Measurements from ENCODE around the gene KIF1C.

Gene KIF1C

GRCh38 chr17:4986403-4986802, 11.3 kb upstream of the KIF1C start:
- peak in 1 of 3 donors; percentile 39 for DNase-seq
- peaks cover 8 to 26% (median 24%) of the 10 kb centered on the region in 4 experiments for H3K4me1 ChIP-seq (ENCODE audit: control extremely low read depth in 1 of 4, control insufficient read depth in 4 of 4, insufficient read depth in 4 of 4, low read length in 3 of 4)
- ChIA-PET CTCF (interaction anchor here (0.7 to 4.5 kb wide), 10 partner anchors 8 to 77 kb away, joined by 3 to 35 read pairs (median 6); partner anchors contain the start of gene SPAG7), POLR2A (no interaction called here)
- WGBS (ENCODE audit: insufficient coverage): 35% methylated on average over 3 of the region's 5 CpGs
- peak overlapping the region in 5 of 7 experiments; percentile 76 to 88 (median 80) for H3K4me3 ChIP-seq (ENCODE audit: control insufficient read depth in 1 of 7, extremely low read depth in 1 of 7, insufficient read depth in 4 of 7, low read depth in 2 of 7, low read length in 6 of 7)
- H3K27me3 ChIP-seq (replicated peaks in 2 of 5; ENCODE audit: control insufficient read depth in 4 of 5, insufficient read depth in 5 of 5, low read length in 4 of 5): no peaks in the 10 kb centered on the region
- peak overlapping the region; percentile 40 to 79 for H3K27ac ChIP-seq (ENCODE audit: insufficient read depth in 1 of 2, low read depth in 1 of 2, low read length in 2 of 2, poor library complexity in 1 of 2, severe bottlenecking in 2 of 2)
- H3K9me3 ChIP-seq (ENCODE audit: control extremely low read depth in 1 of 5, control insufficient read depth in 4 of 5, insufficient read depth in 2 of 5, low read depth in 1 of 5, low read length in 4 of 5): no peaks in the 10 kb centered on the region
- peaks cover 0 to 18% (median 7%) of the 10 kb centered on the region in 4 experiments for H3K36me3 ChIP-seq (ENCODE audit: control insufficient read depth in 4 of 4, insufficient read depth in 4 of 4, low read length in 3 of 4)

- ChIA-PET CTCF (interaction anchor here (0.7 to 4.5 kb wide), 13 partner anchors 8 to 78 kb away, joined by 3 to 35 read pairs (median 6); partner anchors contain the start of genes INCA1, KIF1C and SPAG7), POLR2A (interaction anchor here (0.7 to 1.4 kb wide), 2 partner anchors 8 kb away, joined by 3 to 4 read pairs; no protein-coding TSS in a partner anchor)
- peak; percentile 80 to 85 (median 81) for DNase-seq
- peak within 1 kb of the TSS; percentile 58 to 79 for H3K27ac ChIP-seq (ENCODE audit: insufficient read depth in 1 of 2, low read depth in 1 of 2, low read length in 2 of 2, poor library complexity in 1 of 2, severe bottlenecking in 2 of 2)
- peaks cover 8 to 26% (median 24%) of the 10 kb centered on the region in 4 experiments for H3K4me1 ChIP-seq (ENCODE audit: control extremely low read depth in 1 of 4, control insufficient read depth in 4 of 4, insufficient read depth in 4 of 4, low read length in 3 of 4)
- WGBS (ENCODE audit: insufficient coverage): under 1% methylated on average over 59 of the region's 78 CpGs
- no peaks in the 10 kb centered on the region for H3K9me3 ChIP-seq (ENCODE audit: control extremely low read depth in 1 of 5, control insufficient read depth in 4 of 5, insufficient read depth in 2 of 5, low read depth in 1 of 5, low read length in 4 of 5)
- H3K27me3 ChIP-seq (replicated peaks in 2 of 5; ENCODE audit: control insufficient read depth in 4 of 5, insufficient read depth in 5 of 5, low read length in 4 of 5): no peaks in the 10 kb centered on the region
- H3K4me3 ChIP-seq (ENCODE audit: control insufficient read depth in 1 of 7, extremely low read depth in 1 of 7, insufficient read depth in 4 of 7, low read depth in 2 of 7, low read length in 6 of 7): peak within 1 kb of the TSS; percentile 74 to 94 (median 80)
- peaks cover 0 to 14% (median 5%) of the 10 kb centered on the region in 4 experiments for H3K36me3 ChIP-seq (ENCODE audit: control insufficient read depth in 4 of 4, insufficient read depth in 4 of 4, low read length in 3 of 4)
Measured at GRCh38 chr17:4986951-4987766, 10.6 kb upstream of the KIF1C start, which contains the start of gene CAMTA2. TSS of gene CAMTA2 (minus strand) at chr17:4987675. CDS start at chr17:4986222, 1,453 bp downstream.

DNA sequence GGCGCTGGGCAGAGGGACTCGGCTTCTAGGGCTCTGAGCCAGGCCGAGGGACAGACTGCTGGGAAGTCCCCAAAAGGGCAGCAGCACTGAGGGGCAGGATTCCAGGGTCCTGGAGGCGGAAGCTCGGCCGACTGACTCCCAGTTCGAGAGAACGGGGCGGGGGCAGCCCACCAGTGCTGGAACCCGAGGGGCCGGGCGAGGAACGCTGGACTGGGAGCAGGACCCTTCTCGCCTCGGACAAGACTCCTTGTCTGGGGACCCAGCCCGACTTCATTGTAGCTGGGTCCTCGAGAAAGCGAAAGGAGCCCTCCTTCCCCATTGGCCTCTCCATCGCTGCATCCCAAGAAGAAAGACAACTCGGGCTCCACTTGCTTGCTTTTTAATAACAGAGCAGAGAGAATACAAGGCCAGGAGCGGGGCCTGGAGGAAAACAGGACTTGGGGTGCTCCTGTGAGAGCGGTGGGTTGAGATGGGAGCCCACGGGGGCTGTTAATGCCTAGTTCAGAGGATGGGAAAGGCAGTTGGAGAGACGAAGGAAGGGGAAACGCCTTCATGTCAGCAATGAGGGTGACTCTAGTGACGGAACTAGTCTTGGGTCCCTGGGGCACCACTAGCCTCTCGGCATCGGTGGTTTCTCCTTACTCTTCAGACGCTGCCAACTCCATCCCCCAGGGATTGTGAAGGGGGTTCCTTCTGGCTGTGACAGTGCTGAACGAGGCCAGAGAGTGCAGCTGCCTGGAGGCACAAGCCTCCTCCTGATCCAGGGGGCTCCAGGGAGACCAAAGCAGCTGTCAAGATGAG, 9.8 kb upstream of the KIF1C start:
- Histone ChIP-seq H3K36me3 (ENCODE audit: control insufficient read depth in 4 of 4, insufficient read depth in 4 of 4, low read length in 3 of 4) (peaks cover 0 to 6% (median 2%) of the 10 kb centered on the region in 4 experiments), H3K4me1 (ENCODE audit: control extremely low read depth in 1 of 4, control insufficient read depth in 4 of 4, insufficient read depth in 4 of 4, low read length in 3 of 4) (peaks cover 8 to 26% (median 24%) of the 10 kb centered on the region in 4 experiments), H3K4me3 (ENCODE audit: control insufficient read depth in 1 of 7, extremely low read depth in 1 of 7, insufficient read depth in 4 of 7, low read depth in 2 of 7, low read length in 6 of 7) (peak overlapping the region; percentile 74 to 94 (median 80)), H3K27me3 (replicated peaks in 2 of 5; ENCODE audit: control insufficient read depth in 4 of 5, insufficient read depth in 5 of 5, low read length in 4 of 5) (no peaks in the 10 kb centered on the region), H3K27ac (ENCODE audit: insufficient read depth in 1 of 2, low read depth in 1 of 2, low read length in 2 of 2, poor library complexity in 1 of 2, severe bottlenecking in 2 of 2) (peak overlapping the region; percentile 58 to 79), H3K9me3 (ENCODE audit: control extremely low read depth in 1 of 5, control insufficient read depth in 4 of 5, insufficient read depth in 2 of 5, low read depth in 1 of 5, low read length in 4 of 5) (no peaks in the 10 kb centered on the region)
- peak in 2 of 3 donors; percentile 40 to 57 for DNase-seq
- ChIA-PET POLR2A (interaction anchor here (1.1 to 1.4 kb wide), 2 partner anchors 9 to 86 kb away, joined by 3 to 4 read pairs; no protein-coding TSS in a partner anchor), CTCF (interaction anchor here (0.6 to 4.5 kb wide), 11 partner anchors 9 to 85 kb away, joined by 3 to 35 read pairs (median 6); partner anchors contain the start of genes CHRNE, INCA1, KIF1C and SPAG7)
- 2% methylated on average over 23 of the region's 30 CpGs for WGBS (ENCODE audit: insufficient coverage)

DNA sequence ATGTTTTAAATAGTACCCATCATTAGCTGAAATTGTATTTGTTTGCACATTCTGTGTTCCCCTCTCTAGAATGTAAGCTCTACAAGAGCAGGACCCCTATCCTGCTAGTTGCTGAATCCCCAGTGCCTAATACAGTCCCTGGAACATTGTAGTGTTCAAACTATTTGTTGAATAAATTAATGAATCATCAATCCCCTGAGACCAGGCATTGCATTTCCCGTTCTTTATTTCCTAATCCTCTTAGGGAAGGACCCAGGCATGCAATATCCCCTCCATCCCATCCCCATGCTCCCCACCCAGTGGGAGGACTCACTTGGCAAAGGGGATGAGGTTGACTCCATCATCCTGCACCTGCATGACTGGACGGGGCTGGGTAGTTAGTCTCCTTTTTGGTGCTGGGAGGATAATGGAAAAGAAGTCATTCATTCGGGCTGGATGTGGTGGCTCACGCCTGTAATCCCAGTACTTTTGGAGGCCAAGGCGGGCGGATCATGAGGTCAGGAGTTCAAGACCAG, 3.6 kb upstream of the KIF1C start:
- Histone ChIP-seq H3K36me3 (ENCODE audit: control insufficient read depth in 4 of 4, insufficient read depth in 4 of 4, low read length in 3 of 4) (no peaks in the 10 kb centered on the region), H3K27ac (ENCODE audit: insufficient read depth in 1 of 2, low read depth in 1 of 2, low read length in 2 of 2, poor library complexity in 1 of 2, severe bottlenecking in 2 of 2) (no peak overlapping the region), H3K27me3 (replicated peaks in 2 of 5; ENCODE audit: control insufficient read depth in 4 of 5, insufficient read depth in 5 of 5, low read length in 4 of 5) (peaks cover 0 to 32% (median 12%) of the 10 kb centered on the region in 5 experiments), H3K4me1 (ENCODE audit: control extremely low read depth in 1 of 4, control insufficient read depth in 4 of 4, insufficient read depth in 4 of 4, low read length in 3 of 4) (peaks cover 0 to 20% (median 16%) of the 10 kb centered on the region in 4 experiments), H3K9me3 (ENCODE audit: control extremely low read depth in 1 of 5, control insufficient read depth in 4 of 5, insufficient read depth in 2 of 5, low read depth in 1 of 5, low read length in 4 of 5) (no peaks in the 10 kb centered on the region), H3K4me3 (ENCODE audit: control insufficient read depth in 1 of 7, extremely low read depth in 1 of 7, insufficient read depth in 4 of 7, low read depth in 2 of 7, low read length in 6 of 7) (no peak overlapping the region)
- CTCF ChIA-PET: interaction anchor here (2.0 kb wide), 1 partner anchor 8 kb away, joined by 5 read pairs; no protein-coding TSS in a partner anchor
- POLR2A ChIA-PET: no interaction called here
- no peak for DNase-seq
- 97% methylated on average over 4 of the region's 6 CpGs for WGBS (ENCODE audit: insufficient coverage)

GRCh38 chr17:4998027-4998731, 429 bp downstream of the KIF1C start:
- WGBS (ENCODE audit: insufficient coverage): under 1% methylated on average over 50 of the region's 55 CpGs
- ChIA-PET POLR2A (interaction anchor here (0.7 kb wide), 1 partner anchor 19 kb away, joined by 4 read pairs; no protein-coding TSS in a partner anchor), CTCF (interaction anchor here (0.8 to 1.6 kb wide), 2 partner anchors 10 to 21 kb away, joined by 6 read pairs; partner anchors contain the start of gene CAMTA2)
- peaks cover 0 to 4% (median 0%) of the 10 kb centered on the region in 4 experiments for H3K36me3 ChIP-seq (ENCODE audit: control insufficient read depth in 4 of 4, insufficient read depth in 4 of 4, low read length in 3 of 4)
- no peak overlapping the region for H3K27ac ChIP-seq (ENCODE audit: insufficient read depth in 1 of 2, low read depth in 1 of 2, low read length in 2 of 2, poor library complexity in 1 of 2, severe bottlenecking in 2 of 2)
- H3K9me3 ChIP-seq (ENCODE audit: control extremely low read depth in 1 of 5, control insufficient read depth in 4 of 5, insufficient read depth in 2 of 5, low read depth in 1 of 5, low read length in 4 of 5): no peaks in the 10 kb centered on the region
- peaks cover 0 to 54% (median 18%) of the 10 kb centered on the region in 5 experiments for H3K27me3 ChIP-seq (replicated peaks in 2 of 5; ENCODE audit: control insufficient read depth in 4 of 5, insufficient read depth in 5 of 5, low read length in 4 of 5)
- H3K4me1 ChIP-seq (ENCODE audit: control extremely low read depth in 1 of 4, control insufficient read depth in 4 of 4, insufficient read depth in 4 of 4, low read length in 3 of 4): peaks cover 0 to 19% (median 16%) of the 10 kb centered on the region in 4 experiments
- peak overlapping the region; percentile 27 to 73 (median 57) for H3K4me3 ChIP-seq (ENCODE audit: control insufficient read depth in 1 of 7, extremely low read depth in 1 of 7, insufficient read depth in 4 of 7, low read depth in 2 of 7, low read length in 6 of 7)
- DNase-seq: peak in 1 of 3 donors; percentile 33
